Upper lobe of left lung (tissue), 6 donors: Measurements from ENCODE around the gene VPS33A. TPM values are rescaled to one million over a fixed set of nuclear protein-coding genes. Genes with fewer than 3 reads are reported as not detected.

ENCODE experiments used
- ATAC-seq, 2 donors: fragments of 200-7000 bp; cut with Tn5 transposase; one replicate each; pipeline ENCODE4 v1.9.1; 2022; ENCODE audit warnings: mild to moderate bottlenecking in 2 of 2, moderate library complexity in 2 of 2; ENCODE audit not compliant: low FRiP score in 2 of 2
- DNase-seq, 2 donors: peaks; one replicate each; pipeline ENCODE4 v3.0.0-alpha.2; 2019 to 2020
- H3K27ac ChIP-seq, 4 donors: fragments of 200-600 bp; sonication (generic); one replicate each; pipeline ENCODE4 v1.5.1; 2016 to 2019
- H3K27me3 ChIP-seq, 4 donors: fragments of 200-600 bp; sonication (generic); one replicate each; pipeline ENCODE4 v1.5.1; 2017 to 2019
- H3K36me3 ChIP-seq, 4 donors: fragments of 200-600 bp; sonication (generic); one replicate each; pipeline ENCODE4 v1.5.1; 2016 to 2019
- H3K4me1 ChIP-seq, 4 donors: fragments of 200-600 bp; sonication (generic); one replicate each; pipeline ENCODE4 v1.5.1; 2018 to 2019
- H3K4me3 ChIP-seq, 4 donors: fragments of 200-600 bp; sonication (generic); one replicate each; pipeline ENCODE4 v1.5.1; 2017 to 2019; ENCODE audit warnings: mild to moderate bottlenecking in 2 of 4, moderate library complexity in 1 of 4
- H3K9me3 ChIP-seq, 4 donors: fragments of 200-600 bp; sonication (generic); one replicate each; pipeline ENCODE4 v1.5.1; 2018 to 2019
- CTCF ChIP-seq, 6 experiments: fragments of 450-650 bp in 4 of 6; fragments of 200-600 bp in 2 of 6; sonication (generic) in 2 of 6; IDR thresholded peaks; one replicate each; pipeline ENCODE4 v1.5.1; 2016 to 2019; ENCODE audit warnings: antibody characterized with exemption in 6 of 6
- EP300 ChIP-seq, 4 donors: sonication (generic); formaldehyde crosslinking; IDR thresholded peaks; one replicate each; pipeline ENCODE4 v1.5.1; 2017; ENCODE audit warnings: antibody characterized with exemption in 4 of 4, control low read depth in 2 of 4
- POLR2A ChIP-seq, 4 donors: fragments of 450-650 bp; IDR thresholded peaks; one replicate each; pipeline ENCODE4 v1.5.1; 2016 to 2017; ENCODE audit warnings: antibody characterized with exemption in 4 of 4, mild to moderate bottlenecking in 2 of 4
- POLR2AphosphoS5 ChIP-seq, 2 donors: sonication (generic); formaldehyde crosslinking; IDR thresholded peaks; one replicate each; pipeline ENCODE4 v1.5.1; 2017; ENCODE audit warnings: antibody characterized with exemption in 2 of 2
- WGBS, 2 donors: methylation state at CpG; one replicate each; pipeline ENCODE4 v1.1.5; 2017 to 2018; 5-methylcytosine and 5-hydroxymethylcytosine counted together
- total RNA-seq, 6 donors: library from RNA; depleted of rRNA in 4 of 6; stranded (reverse); fragments of >200 nt in 4 of 6; gene quantifications; one replicate each; pipeline versions ENCODE4 v1.1.0 to v1.2.1, GENCODE V29; 2016 to 2021
- donor health status: DM: no; HTN: no; CAD: no; lungs with moderate emphysema.
- donor health status: DM: no; HTN: yes; CAD: no; lungs with severe emphysema.

VPS33A gene
- total RNA-seq, 6 donors from 2014 or later: 7.3 to 18.5 (median 14.5) TPM

GRCh38 chr12:122282061-122282460 is 15.8 kb upstream of the VPS33A start:
- DNase-seq (no peak), ATAC-seq (no peak)
- Histone ChIP-seq H3K27me3 (no peaks in the 10 kb centered on the region), H3K4me3 (no peak overlapping the region), H3K27ac (no peak overlapping the region), H3K9me3 (no peaks in the 10 kb centered on the region), H3K36me3 (peaks cover 13 to 63% (median 30%) of the 10 kb centered on the region in 4 donors), H3K4me1 (no peaks in the 10 kb centered on the region)
- WGBS, 2 donors: 72 to 73% methylated on average over 4 of the region's 4 CpGs
- TF ChIP-seq EP300 (IDR thresholded peaks at IDR 0.05): no peak
- TF ChIP-seq POLR2A (IDR thresholded peaks at IDR 0.05): no peak
- TF ChIP-seq POLR2AphosphoS5 (IDR thresholded peaks at IDR 0.05): no peak
- TF ChIP-seq CTCF (IDR thresholded peaks at IDR 0.05): no peak

- Histone ChIP-seq H3K27ac (no peak overlapping the region), H3K9me3 (no peaks in the 10 kb centered on the region), H3K4me1 (no peaks in the 10 kb centered on the region), H3K36me3 (peaks cover 22 to 90% (median 30%) of the 10 kb centered on the region in 4 donors), H3K27me3 (no peaks in the 10 kb centered on the region), H3K4me3 (no peak overlapping the region)
- no peak for TF ChIP-seq POLR2A (IDR thresholded peaks at IDR 0.05)
- no peak for TF ChIP-seq EP300 (IDR thresholded peaks at IDR 0.05)
- TF ChIP-seq CTCF (IDR thresholded peaks at IDR 0.05): no peak
- TF ChIP-seq POLR2AphosphoS5 (IDR thresholded peaks at IDR 0.05): no peak
- WGBS, 2 donors: 62 to 76% methylated on average over 7 of the region's 7 CpGs
- no peak for DNase-seq
- ATAC-seq: no peak
Observed at GRCh38 chr12:122276242-122276641, 9.9 kb upstream of the VPS33A start.

GRCh38 chr12:122275459-122275858 is 9.2 kb upstream of the VPS33A start:
- no peaks in the 10 kb centered on the region for H3K4me1 ChIP-seq
- peaks cover 22 to 89% (median 34%) of the 10 kb centered on the region in 4 donors for H3K36me3 ChIP-seq
- H3K27ac ChIP-seq: no peak overlapping the region
- DNase-seq: no peak
- no peaks in the 10 kb centered on the region for H3K9me3 ChIP-seq
- H3K27me3 ChIP-seq: no peaks in the 10 kb centered on the region
- no peak for TF ChIP-seq CTCF (IDR thresholded peaks at IDR 0.05)
- no peak for TF ChIP-seq EP300 (IDR thresholded peaks at IDR 0.05)
- no peak for TF ChIP-seq POLR2A (IDR thresholded peaks at IDR 0.05)
- TF ChIP-seq POLR2AphosphoS5 (IDR thresholded peaks at IDR 0.05): no peak
- WGBS, 2 donors: 85 to 88% methylated on average over 8 of the region's 8 CpGs
- no peak for ATAC-seq
- no peak overlapping the region for H3K4me3 ChIP-seq

GRCh38 chr12:122265886-122266229 is 436 bp downstream of the VPS33A start:
- Histone ChIP-seq H3K4me1 (peaks cover 8 to 19% (median 14%) of the 10 kb centered on the region in 4 donors), H3K27me3 (no peaks in the 10 kb centered on the region)
- peak in 1 of 2 donors; percentile 46 for DNase-seq

More at GRCh38 chr12:122265886-122266229, 436 bp downstream of the VPS33A start:
- no peak for TF ChIP-seq EP300 (IDR thresholded peaks at IDR 0.05)
- TF ChIP-seq POLR2AphosphoS5 (IDR thresholded peaks at IDR 0.05): no peak
- TF ChIP-seq CTCF (IDR thresholded peaks at IDR 0.05): no peak
- no peak for TF ChIP-seq POLR2A (IDR thresholded peaks at IDR 0.05)
- WGBS, 2 donors: 0 to 2% methylated on average over 7 to 15 of the region's 17 CpGs
- Histone ChIP-seq H3K27ac (peak overlapping the region; percentile 85 to 95 (median 92)), H3K36me3 (peaks cover 11 to 32% (median 23%) of the 10 kb centered on the region in 4 donors), H3K4me3 (peak overlapping the region; percentile 80 to 98 (median 90)), H3K9me3 (no peaks in the 10 kb centered on the region)
- peak; percentile 54 to 73 for ATAC-seq
